Epithelial cell of proximal tubule (primary cell): ENCODE measurements around the gene GOLGA6C. TPM values are rescaled to one million over a fixed set of nuclear protein-coding genes. Genes with fewer than 3 reads are reported as not detected.
"Not testable (repeated sequence)": the region's sequence is repeated elsewhere in the genome, so short reads cannot be mapped to it uniquely, and the experiment has no call there.

ENCODE experiments used
- DNase-seq: peaks from one replicate; pipeline ENCODE4 v3.0.0-alpha.2; 2011; ENCODE audit warnings: low read depth
- H3K4me3 ChIP-seq: 2 replicates; pipeline ENCODE4 v1.5.1; 2011; ENCODE audit warnings: low read depth, mild to moderate bottlenecking, low read length
- CTCF ChIP-seq: conservative IDR thresholded peaks from 2 replicates; pipeline ENCODE4 v1.5.1; 2012; ENCODE audit warnings: low read depth, mild to moderate bottlenecking, low read length
- total RNA-seq: library from RNA; depleted of rRNA; stranded (reverse); fragments of >200 nt; gene quantifications from 2 replicates; pipeline ENCODE4 v1.2.3, GENCODE V29; 2015

Gene GOLGA6C
- total RNA-seq, 1 donor from 2014 or later = not detected

DNA sequence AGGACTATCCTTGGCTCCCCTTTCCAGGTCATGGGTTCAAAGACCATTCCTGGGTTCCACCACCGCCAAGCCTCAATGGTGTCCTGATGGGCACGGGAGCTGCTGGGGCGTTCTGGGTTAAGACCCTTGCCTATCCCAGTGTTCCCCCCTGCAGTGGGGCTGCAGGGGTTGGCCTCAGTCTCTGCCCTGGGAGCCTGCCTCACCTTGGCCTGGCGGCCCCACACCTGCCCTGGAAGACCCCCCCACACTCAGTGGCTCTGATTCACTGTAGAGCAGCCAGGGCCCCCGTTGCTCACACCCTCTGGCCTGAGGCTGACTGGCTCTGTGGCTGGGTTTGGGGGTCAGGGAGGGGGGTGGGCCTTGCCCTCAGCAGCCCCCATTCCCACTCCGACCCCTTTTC lies 34.4 kb upstream of the GOLGA6C start:
- no peak for TF ChIP-seq CTCF
- DNase-seq = no peak

DNA sequence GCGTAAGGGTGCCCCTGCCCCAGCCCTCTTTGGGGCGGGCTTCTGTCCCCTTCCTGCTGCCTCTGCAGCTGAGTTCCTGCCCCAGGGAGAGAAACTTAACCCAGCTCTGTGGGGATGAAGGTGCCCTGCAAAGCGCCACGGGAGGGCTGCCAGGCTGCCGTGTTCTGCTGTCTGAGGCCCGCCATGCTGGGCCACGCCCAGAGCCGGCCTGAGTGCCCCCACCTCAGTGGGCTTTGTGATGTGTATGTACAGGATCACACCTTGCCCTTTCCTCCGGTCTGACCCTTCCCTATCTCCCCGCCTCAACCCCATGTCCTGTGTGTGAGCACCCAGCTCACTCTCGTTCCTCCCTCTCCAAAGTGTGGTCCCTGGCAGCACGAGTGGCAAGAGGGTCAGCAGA lies 33.9 kb upstream of the GOLGA6C start:
- H3K4me3 ChIP-seq = no peak overlapping the region
- DNase-seq = no peak
- no peak for TF ChIP-seq CTCF

More for the DNA sequence above, 34.4 kb upstream of the GOLGA6C start:
- H3K4me3 ChIP-seq = no peak overlapping the region

DNA sequence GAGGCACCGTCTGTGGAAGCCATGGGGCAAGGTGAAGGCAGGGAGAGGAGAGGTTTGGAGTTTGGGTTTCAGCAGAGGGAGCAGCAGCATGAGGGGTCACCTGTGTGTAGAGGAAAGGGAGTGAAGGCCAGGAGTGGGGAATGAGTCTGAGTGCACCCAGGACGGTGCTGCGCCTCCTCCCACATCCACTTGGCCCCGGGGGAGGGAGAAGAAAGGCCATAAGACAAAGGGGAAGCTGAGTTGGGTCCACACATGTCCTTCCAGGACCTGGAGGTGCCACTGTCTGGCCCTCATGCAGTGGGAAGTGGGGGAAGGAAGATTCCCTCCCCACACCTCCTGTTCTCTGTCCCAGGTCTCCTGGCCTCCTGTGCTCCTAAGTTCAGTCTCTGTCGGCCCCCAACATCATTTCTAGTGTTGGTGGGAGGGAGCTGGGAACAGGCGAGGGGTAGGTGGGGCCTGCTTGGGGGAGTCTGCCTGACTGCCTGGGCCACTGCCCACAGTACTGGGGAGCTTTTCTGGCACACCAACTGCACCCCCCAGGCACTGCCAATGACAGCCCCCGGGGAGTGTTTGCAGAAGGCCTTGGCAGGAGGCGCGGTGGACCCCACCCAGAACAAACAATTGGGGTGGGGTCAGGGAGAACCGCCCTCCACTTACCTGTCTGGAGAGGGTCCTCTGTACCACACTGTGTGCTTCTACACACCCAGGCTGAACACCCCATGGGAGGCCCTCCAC lies 32.9 kb upstream of the GOLGA6C start:
- not testable (repeated sequence) for H3K4me3 ChIP-seq, DNase-seq

GRCh38 chr15:75225951-75226732 lies 32.0 kb upstream of the GOLGA6C start:
- no peak for DNase-seq
- no peak overlapping the region for H3K4me3 ChIP-seq
- no peak for TF ChIP-seq CTCF

- DNase-seq, H3K4me3 ChIP-seq: not testable (repeated sequence)
Measured at GRCh38 chr15:75227112-75227511, 31.0 kb upstream of the GOLGA6C start.

GRCh38 chr15:75227663-75228280 lies 30.4 kb upstream of the GOLGA6C start:
- no peak for TF ChIP-seq CTCF
- DNase-seq = no peak
- H3K4me3 ChIP-seq = no peak overlapping the region

GRCh38 chr15:75228787-75229186 lies 29.3 kb upstream of the GOLGA6C start:
- no peak overlapping the region for H3K4me3 ChIP-seq
- no peak for DNase-seq
- no peak for TF ChIP-seq CTCF
